GM19238 (cell line): ENCODE data around the gene MAGI3.
"Not testable (repeated sequence)": the region's sequence is repeated elsewhere in the genome, so short reads cannot be mapped to it uniquely, and the experiment has no call there.

Experiments
- DNase-seq: peaks from one replicate; pipeline ENCODE4 v3.0.0; 2011; ENCODE audit warnings: low spot score; ENCODE audit not compliant: insufficient read length

The MAGI3 gene

GRCh38 chr1:113576271-113576670, 186.0 kb downstream of the MAGI3 start:
- no peak for DNase-seq

GRCh38 chr1:113579256-113580018, 189.1 kb downstream of the MAGI3 start:
- no peak for DNase-seq

- DNase-seq = no peak
Measured at GRCh38 chr1:113581323-113581722, 191.0 kb downstream of the MAGI3 start.

- no peak for DNase-seq
Measured at GRCh38 chr1:113582084-113582483, 191.8 kb downstream of the MAGI3 start.

GRCh38 chr1:113587475-113587874, 197.2 kb downstream of the MAGI3 start:
- no peak for DNase-seq

GRCh38 chr1:113592230-113592629, 201.9 kb downstream of the MAGI3 start:
- DNase-seq = no peak

GRCh38 chr1:113593550-113594297, 203.4 kb downstream of the MAGI3 start:
- DNase-seq = no peak

GRCh38 chr1:113604466-113604865, 214.2 kb downstream of the MAGI3 start:
- DNase-seq = not testable (repeated sequence)

GRCh38 chr1:113605146-113605545, 214.8 kb downstream of the MAGI3 start:
- no peak for DNase-seq

GRCh38 chr1:113608399-113608798, 218.1 kb downstream of the MAGI3 start:
- DNase-seq = no peak

- DNase-seq = no peak
Measured at GRCh38 chr1:113610372-113610771, 220.1 kb downstream of the MAGI3 start.

GRCh38 chr1:113615425-113615824, 225.1 kb downstream of the MAGI3 start:
- no peak for DNase-seq

- DNase-seq = no peak
Measured at GRCh38 chr1:113616156-113616555, 225.8 kb downstream of the MAGI3 start.

GRCh38 chr1:113617438-113618141, 227.3 kb downstream of the MAGI3 start:
- DNase-seq = no peak

GRCh38 chr1:113628997-113629396, 238.7 kb downstream of the MAGI3 start:
- no peak for DNase-seq

- DNase-seq = no peak
Measured at GRCh38 chr1:113630340-113631327, 240.3 kb downstream of the MAGI3 start.

- no peak for DNase-seq
Measured at GRCh38 chr1:113641396-113641795, 251.1 kb downstream of the MAGI3 start.

GRCh38 chr1:113647164-113647563, 256.8 kb downstream of the MAGI3 start:
- DNase-seq = no peak

- DNase-seq = no peak
Measured at GRCh38 chr1:113648478-113648877, 258.2 kb downstream of the MAGI3 start.

- no peak for DNase-seq
Measured at GRCh38 chr1:113652771-113653170, 262.5 kb downstream of the MAGI3 start.

GRCh38 chr1:113653741-113654140, 263.4 kb downstream of the MAGI3 start:
- no peak for DNase-seq
